Measurements from ENCODE around the gene TTC32.

TTC32 gene

DNA sequence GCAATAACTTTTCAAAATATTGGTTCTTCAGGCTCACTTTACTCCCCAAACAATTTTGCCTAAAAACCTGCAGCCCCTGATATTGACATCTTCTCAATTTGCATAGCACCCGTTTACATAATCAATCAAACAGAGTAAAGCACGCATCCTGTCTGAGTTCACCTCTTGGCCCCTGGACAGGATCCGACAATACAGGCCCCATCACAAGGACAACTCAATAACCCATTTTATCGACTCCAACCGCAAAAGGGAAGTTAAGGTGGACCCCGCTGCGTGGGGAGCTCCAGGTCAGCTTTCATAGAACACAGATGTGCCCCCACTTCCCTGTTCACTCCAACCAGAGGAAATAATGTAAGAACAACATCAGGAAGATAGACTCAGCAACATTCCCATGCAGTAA lies 44.7 kb downstream of the TTC32 start:
- no peak overlapping the region for H3K4me3 ChIP-seq (ENCODE audit: control insufficient read depth, low read depth, low read length)
- TF ChIP-seq, protein P1, sequence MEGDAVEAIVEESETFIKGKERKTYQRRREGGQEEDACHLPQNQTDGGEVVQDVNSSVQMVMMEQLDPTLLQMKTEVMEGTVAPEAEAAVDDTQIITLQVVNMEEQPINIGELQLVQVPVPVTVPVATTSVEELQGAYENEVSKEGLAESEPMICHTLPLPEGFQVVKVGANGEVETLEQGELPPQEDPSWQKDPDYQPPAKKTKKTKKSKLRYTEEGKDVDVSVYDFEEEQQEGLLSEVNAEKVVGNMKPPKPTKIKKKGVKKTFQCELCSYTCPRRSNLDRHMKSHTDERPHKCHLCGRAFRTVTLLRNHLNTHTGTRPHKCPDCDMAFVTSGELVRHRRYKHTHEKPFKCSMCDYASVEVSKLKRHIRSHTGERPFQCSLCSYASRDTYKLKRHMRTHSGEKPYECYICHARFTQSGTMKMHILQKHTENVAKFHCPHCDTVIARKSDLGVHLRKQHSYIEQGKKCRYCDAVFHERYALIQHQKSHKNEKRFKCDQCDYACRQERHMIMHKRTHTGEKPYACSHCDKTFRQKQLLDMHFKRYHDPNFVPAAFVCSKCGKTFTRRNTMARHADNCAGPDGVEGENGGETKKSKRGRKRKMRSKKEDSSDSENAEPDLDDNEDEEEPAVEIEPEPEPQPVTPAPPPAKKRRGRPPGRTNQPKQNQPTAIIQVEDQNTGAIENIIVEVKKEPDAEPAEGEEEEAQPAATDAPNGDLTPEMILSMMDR (IDR thresholded peaks at IDR 0.05; ENCODE audit: control insufficient read depth, insufficient read depth, low read depth, low read length, missing control alignments), result no peak
- DNase-seq (ENCODE audit: low read depth), result no peak

DNA sequence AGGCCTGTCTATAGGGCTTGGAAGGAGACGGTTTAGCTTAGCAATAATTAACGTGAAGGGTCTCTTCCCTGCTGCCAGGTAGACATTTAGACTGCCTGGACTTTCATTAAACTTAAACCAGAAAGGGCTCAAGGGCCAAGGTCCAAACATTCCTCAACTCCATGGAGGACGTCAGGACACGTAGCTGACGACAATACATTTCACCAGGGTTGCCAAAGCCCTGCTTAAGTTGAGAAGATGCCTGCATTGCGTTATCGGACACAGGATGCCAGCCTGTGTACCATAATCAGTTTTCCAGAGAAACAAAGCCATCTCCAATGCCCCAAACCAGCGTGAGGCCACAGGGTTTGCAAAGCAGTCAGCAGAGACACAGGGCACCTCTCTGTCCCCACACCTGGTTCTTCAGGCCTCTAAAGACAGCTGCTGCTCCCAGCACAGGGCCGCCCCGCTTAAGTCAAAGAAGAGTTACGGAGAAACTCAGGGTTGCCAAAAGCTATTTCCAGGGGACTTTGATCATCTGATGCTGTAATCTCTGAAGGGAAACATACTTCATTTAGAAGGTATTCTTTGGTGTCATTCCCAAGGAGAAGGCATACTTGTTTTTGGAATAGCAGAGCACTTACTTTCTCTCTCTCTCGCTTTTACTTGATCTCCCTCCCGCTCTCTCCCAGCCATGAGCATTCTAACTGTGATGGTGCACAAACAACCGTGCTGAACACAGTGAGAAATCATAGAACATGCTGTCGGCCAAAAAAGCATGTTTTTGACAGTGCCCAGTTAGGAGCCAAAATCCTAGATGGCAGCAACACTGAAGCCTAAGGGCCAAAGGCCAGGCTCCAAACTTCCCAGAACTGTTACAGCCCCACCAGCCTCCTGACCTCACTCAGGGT lies 46.0 kb downstream of the TTC32 start:
- DNase-seq (ENCODE audit: low read depth), result no peak
- TF ChIP-seq, protein P1 (IDR thresholded peaks at IDR 0.05; ENCODE audit: control insufficient read depth, insufficient read depth, low read depth, low read length, missing control alignments), result no peak

DNA sequence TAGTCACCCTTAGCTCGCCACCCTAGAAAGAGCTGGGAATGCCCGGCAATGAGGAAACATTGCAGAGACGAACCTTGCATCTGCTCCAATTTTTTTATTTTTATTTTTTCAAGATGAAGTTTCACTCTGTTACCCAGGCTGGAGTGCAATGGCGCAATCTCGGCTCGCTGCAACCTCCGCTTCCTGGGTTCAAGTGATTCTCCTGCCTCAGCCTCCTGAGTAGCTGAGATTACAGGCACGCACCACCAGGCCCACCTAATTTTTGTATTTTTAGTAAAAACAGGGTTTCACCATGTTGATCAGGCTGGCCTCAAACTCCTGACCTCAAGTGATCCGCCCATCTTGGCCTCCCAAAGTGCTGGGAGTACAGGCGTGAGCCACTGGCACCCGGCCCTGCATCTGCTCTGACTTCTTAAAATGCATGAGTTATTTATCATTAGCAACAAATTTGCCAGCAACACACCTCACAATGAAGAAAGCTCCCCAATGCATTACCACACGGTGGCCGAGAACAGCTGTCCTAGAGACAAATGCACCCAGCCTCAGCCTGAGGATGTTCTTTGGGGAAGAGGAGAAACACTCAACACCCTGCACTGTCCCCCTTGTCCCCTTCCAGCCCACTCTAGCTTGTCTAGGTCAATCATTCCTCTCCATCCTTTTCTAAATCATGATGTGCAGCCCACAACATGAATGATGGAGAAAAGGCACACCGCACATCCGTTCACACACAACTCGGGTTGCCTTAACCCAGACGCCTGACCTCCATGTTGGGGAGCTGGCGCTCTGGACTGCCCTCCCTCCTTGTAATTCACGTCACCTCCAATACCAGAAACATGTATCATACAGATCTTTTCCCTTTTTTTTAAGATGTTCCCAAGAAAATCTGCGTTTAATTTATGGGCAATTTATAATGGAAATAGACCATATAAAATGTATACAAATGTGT lies 46.9 kb downstream of the TTC32 start:
- no peak for DNase-seq (ENCODE audit: low read depth)
- H3K4me3 ChIP-seq (ENCODE audit: control insufficient read depth, low read depth, low read length), result no peak overlapping the region
- TF ChIP-seq, protein P1 (IDR thresholded peaks at IDR 0.05; ENCODE audit: control insufficient read depth, insufficient read depth, low read depth, low read length, missing control alignments), result no peak

More for the DNA sequence above, 46.0 kb downstream of the TTC32 start:
- no peak overlapping the region for H3K4me3 ChIP-seq (ENCODE audit: control insufficient read depth, low read depth, low read length)

DNA sequence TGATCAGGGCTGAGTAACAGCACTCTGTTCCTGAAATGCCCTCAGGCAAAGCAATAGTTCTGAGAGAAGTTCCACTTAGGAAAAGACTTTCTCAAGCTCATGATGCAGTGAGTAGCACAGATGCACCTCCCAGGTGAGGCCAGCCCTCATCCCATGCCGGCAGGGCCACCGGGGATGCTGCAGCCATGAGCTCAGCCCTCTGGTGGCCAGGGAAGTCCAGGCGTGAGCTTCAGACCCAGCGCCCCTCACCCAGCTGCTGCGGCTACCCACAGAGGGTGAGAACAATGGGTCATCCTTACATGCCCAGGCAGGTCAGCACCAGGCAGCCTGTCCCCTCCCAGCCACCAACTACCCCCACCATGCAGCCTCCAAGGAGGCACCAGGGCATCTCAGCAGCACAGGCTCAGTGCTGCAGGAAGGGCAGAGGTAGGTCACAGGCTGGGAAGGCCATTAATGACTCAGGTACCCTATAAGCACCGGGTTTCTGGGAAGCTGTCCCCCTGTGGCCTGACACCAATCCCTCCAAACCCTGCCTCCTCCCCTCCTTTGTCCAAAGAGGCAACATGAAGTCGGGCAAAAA lies 50.6 kb downstream of the TTC32 start:
- no peak for DNase-seq (ENCODE audit: low read depth)
- H3K4me3 ChIP-seq (ENCODE audit: control insufficient read depth, low read depth, low read length), result no peak overlapping the region

DNA sequence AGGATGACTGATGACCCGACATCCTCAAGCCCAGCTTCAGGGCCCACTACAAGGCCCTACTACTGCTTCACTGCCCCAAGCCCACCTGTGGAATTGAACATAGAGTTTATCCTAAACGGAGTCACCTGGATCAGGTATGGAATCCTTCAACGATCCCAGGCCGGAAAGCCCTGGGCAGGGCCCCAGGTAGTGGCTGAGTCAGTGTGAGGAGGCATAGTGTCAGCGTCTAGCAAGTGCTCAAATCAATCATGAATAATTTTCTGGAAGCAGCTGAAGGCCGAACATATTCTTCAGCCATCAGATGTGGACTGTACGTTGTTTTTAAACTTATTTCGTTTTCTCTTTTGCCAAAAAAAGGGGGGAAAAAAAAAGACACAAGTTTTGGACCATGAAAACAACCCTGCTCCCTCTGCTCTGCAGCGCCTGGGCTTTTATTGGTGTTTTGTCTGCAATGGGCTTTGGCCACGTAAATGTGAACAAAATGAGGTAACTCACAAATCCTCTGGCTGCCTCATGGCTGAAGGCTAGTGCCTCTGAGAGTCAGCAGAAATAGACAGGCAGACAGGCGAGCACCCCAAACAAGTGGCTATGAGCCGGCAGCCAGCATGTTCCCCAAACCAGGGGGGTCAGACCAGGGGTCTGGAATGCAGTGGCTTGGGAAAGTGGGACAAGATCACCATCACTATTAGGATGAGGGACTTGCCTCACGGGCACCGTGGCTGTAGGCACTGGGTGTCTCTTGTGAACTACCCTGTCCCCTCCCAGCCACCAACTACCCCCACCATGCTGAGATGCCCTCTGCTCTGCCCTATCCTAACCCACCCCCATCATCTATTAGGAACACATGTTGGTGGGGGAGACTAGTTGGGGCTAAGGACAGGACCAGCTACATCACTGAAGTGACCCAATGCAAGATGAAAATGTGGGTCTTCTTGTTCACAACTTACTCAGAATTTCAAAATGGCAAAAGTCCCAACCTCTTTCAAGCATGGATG lies 51.4 kb downstream of the TTC32 start:
- DNase-seq (ENCODE audit: low read depth), result no peak
- no peak overlapping the region for H3K4me3 ChIP-seq (ENCODE audit: control insufficient read depth, low read depth, low read length)
- TF ChIP-seq, protein P1 (IDR thresholded peaks at IDR 0.05; ENCODE audit: control insufficient read depth, insufficient read depth, low read depth, low read length, missing control alignments), result no peak

More for the DNA sequence above, 50.6 kb downstream of the TTC32 start:
- TF ChIP-seq, protein P1 (IDR thresholded peaks at IDR 0.05; ENCODE audit: control insufficient read depth, insufficient read depth, low read depth, low read length, missing control alignments), result peak; percentile 35

Data from AG09309 (cell line).